H1 (cell line): ENCODE results near the gene EXOSC1. TPM values are rescaled to one million over a fixed set of nuclear protein-coding genes. Genes with fewer than 3 reads are reported as not detected.

Source experiments
- GTF2F1 ChIP-seq: IDR thresholded peaks from 2 replicates; pipeline ENCODE4 v1.6.1; 2012; ENCODE audit warnings: low read depth, low read length, improper control_type of control experiment, borderline replicate concordance
- POU5F1 ChIP-seq: IDR thresholded peaks from 2 replicates; pipeline ENCODE4 v1.6.1; 2011; ENCODE audit warnings: low read depth, mild to moderate bottlenecking, low read length, moderate library complexity
- SUZ12 ChIP-seq: fragments of 200-600 bp; sonication (generic); IDR thresholded peaks from 2 replicates; pipeline ENCODE4 v1.6.1; 2012; ENCODE audit warnings: mild to moderate bottlenecking, inconsistent platforms, low read length, moderate library complexity, mixed read lengths
- TBP ChIP-seq: IDR thresholded peaks from 2 replicates; pipeline ENCODE4 v1.6.1; 2011; ENCODE audit warnings: low read depth, low read length, improper control_type of control experiment
- TCF12 ChIP-seq: IDR thresholded peaks from 2 replicates; pipeline ENCODE4 v1.6.1; 2011; ENCODE audit warnings: low read depth, mild to moderate bottlenecking, low read length
- polyA plus RNA-seq, 7 experiments: library from polyadenylated mRNA; depleted of rRNA in 3 of 7; stranded (reverse) in 5 of 7; unstranded in 2 of 7; fragments of >200 nt in 5 of 7; fragments of 200-250 nt in 2 of 7; gene quantifications; 1 replicate in 5 of 7; 2 replicates in 1 of 7; 4 replicates in 1 of 7; pipeline versions ENCODE4 v1.2.1 to v1.2.3, GENCODE V29; 2011 to 2013; ENCODE audit warnings: missing spikeins in 2 of 7, mixed read lengths in 2 of 7
- total RNA-seq: library from RNA; stranded (reverse); fragmentation: NEBNext Ultra II Directional; extraction: Animal tissue kit (Norgen Biotek cat#: 25700); gene quantifications from 2 replicates; pipeline ENCODE4 v1.2.1, GENCODE V29; 2021

The EXOSC1 gene
- total and polyA plus RNA-seq, 2 of the 8 experiments (the other 6 are each of a cell fraction or from before 2014, with no cell fraction given): 52.1 to 68.1 TPM

DNA sequence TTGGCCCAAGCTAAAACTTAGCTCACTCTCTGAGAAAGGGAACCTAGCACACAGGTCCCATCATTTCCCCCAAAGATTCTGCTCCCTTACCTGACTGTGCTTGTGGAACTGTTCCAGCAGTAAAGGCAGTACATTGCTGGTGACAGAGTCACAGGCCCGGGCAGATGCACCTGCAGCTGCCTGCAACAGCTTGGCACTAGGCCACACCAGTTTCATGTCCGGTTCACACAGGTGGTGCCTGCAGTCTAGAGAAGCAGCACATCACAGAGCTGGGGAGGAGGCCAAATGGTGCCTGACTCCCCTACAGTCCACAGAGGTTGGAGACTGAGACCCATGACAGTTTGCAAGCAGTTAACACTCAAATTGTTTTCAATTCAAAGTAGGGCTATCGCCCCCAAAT, 22.4 kb upstream of the EXOSC1 start (continued):
- TF ChIP-seq GTF2F1: no peak
- no peak for TF ChIP-seq TBP
- no peak for TF ChIP-seq TCF12
- no peak for TF ChIP-seq SUZ12
- no peak for TF ChIP-seq POU5F1
